Adipocyte (in vitro differentiated cells): Measurements from ENCODE around the gene AP3D1.

Experiments
- DNase-seq: peaks from one replicate; pipeline ENCODE4 v3.0.0-alpha.2; 2015; ENCODE audit warnings: low read depth
- H3K27me3 ChIP-seq: replicated peaks from 2 replicates; pipeline ENCODE4 v1.7.0; 2013; ENCODE audit warnings: mild to moderate bottlenecking, low read length, moderate library complexity; ENCODE audit not compliant: control insufficient read depth, insufficient read depth
- H3K36me3 ChIP-seq: 2 replicates; pipeline ENCODE4 v1.7.0; 2013; ENCODE audit warnings: low read length, mild to moderate bottlenecking, moderate library complexity; ENCODE audit not compliant: control insufficient read depth, insufficient read depth, severe bottlenecking
- H3K4me1 ChIP-seq: 2 replicates; pipeline ENCODE4 v1.7.0; 2013; ENCODE audit warnings: mild to moderate bottlenecking, low read length, moderate library complexity; ENCODE audit not compliant: control insufficient read depth, insufficient read depth
- H3K4me3 ChIP-seq: 2 replicates; pipeline ENCODE4 v1.7.0; 2013; ENCODE audit warnings: mild to moderate bottlenecking, low read length, moderate library complexity
- H3K9ac ChIP-seq: 2 replicates; pipeline ENCODE4 v1.7.0; 2013; ENCODE audit warnings: mild to moderate bottlenecking, low read length, moderate library complexity
- H3K9me3 ChIP-seq: 2 replicates; pipeline ENCODE4 v1.7.0; 2013; ENCODE audit warnings: mild to moderate bottlenecking, low read length, moderate library complexity; ENCODE audit not compliant: control insufficient read depth

Gene AP3D1

GRCh38 chr19:2113439-2114211 is 37.7 kb downstream of the AP3D1 start:
- H3K36me3 ChIP-seq = peaks cover 98% of the 10 kb centered on the region
- H3K4me1 ChIP-seq = no peaks in the 10 kb centered on the region
- no peak overlapping the region for H3K9ac ChIP-seq
- no peak overlapping the region for H3K4me3 ChIP-seq
- H3K9me3 ChIP-seq = no peaks in the 10 kb centered on the region
- H3K27me3 ChIP-seq = no peaks in the 10 kb centered on the region
- DNase-seq = no peak

GRCh38 chr19:2112516-2113320 is 38.6 kb downstream of the AP3D1 start:
- no peaks in the 10 kb centered on the region for H3K4me1 ChIP-seq
- no peak for DNase-seq
- no peak overlapping the region for H3K9ac ChIP-seq
- no peak overlapping the region for H3K4me3 ChIP-seq
- no peaks in the 10 kb centered on the region for H3K27me3 ChIP-seq
- no peaks in the 10 kb centered on the region for H3K9me3 ChIP-seq
- peaks cover 98% of the 10 kb centered on the region for H3K36me3 ChIP-seq

- H3K27me3 ChIP-seq = no peaks in the 10 kb centered on the region
- no peak overlapping the region for H3K9ac ChIP-seq
- DNase-seq = no peak
- H3K36me3 ChIP-seq = peaks cover 95% of the 10 kb centered on the region
- no peaks in the 10 kb centered on the region for H3K4me1 ChIP-seq
- H3K4me3 ChIP-seq = no peak overlapping the region
- H3K9me3 ChIP-seq = no peaks in the 10 kb centered on the region
Observed at GRCh38 chr19:2111886-2112285, 39.5 kb downstream of the AP3D1 start.

GRCh38 chr19:2111425-2111824 is 39.9 kb downstream of the AP3D1 start:
- Histone ChIP-seq H3K36me3 (peaks cover 95% of the 10 kb centered on the region), H3K27me3 (no peaks in the 10 kb centered on the region), H3K4me3 (no peak overlapping the region), H3K9me3 (no peaks in the 10 kb centered on the region), H3K9ac (no peak overlapping the region), H3K4me1 (no peaks in the 10 kb centered on the region)
- no peak for DNase-seq

- Histone ChIP-seq H3K9me3 (no peaks in the 10 kb centered on the region), H3K9ac (no peak overlapping the region), H3K36me3 (peaks cover 95% of the 10 kb centered on the region), H3K27me3 (no peaks in the 10 kb centered on the region), H3K4me3 (no peak overlapping the region), H3K4me1 (no peaks in the 10 kb centered on the region)
- DNase-seq = no peak
Observed at GRCh38 chr19:2110822-2111221, 40.5 kb downstream of the AP3D1 start.

GRCh38 chr19:2109046-2109864 is 42.1 kb downstream of the AP3D1 start:
- H3K4me1 ChIP-seq = no peaks in the 10 kb centered on the region
- no peaks in the 10 kb centered on the region for H3K9me3 ChIP-seq
- no peak for DNase-seq
- no peak overlapping the region for H3K9ac ChIP-seq
- no peaks in the 10 kb centered on the region for H3K27me3 ChIP-seq
- H3K36me3 ChIP-seq = peaks cover 91% of the 10 kb centered on the region
- H3K4me3 ChIP-seq = no peak overlapping the region

GRCh38 chr19:2108251-2109016 is 42.9 kb downstream of the AP3D1 start:
- Histone ChIP-seq H3K9me3 (no peaks in the 10 kb centered on the region), H3K4me3 (no peak overlapping the region), H3K9ac (no peak overlapping the region), H3K4me1 (no peaks in the 10 kb centered on the region), H3K36me3 (peaks cover 88% of the 10 kb centered on the region), H3K27me3 (no peaks in the 10 kb centered on the region)
- no peak for DNase-seq

GRCh38 chr19:2103045-2103707 is 48.2 kb downstream of the AP3D1 start:
- peaks cover 72% of the 10 kb centered on the region for H3K36me3 ChIP-seq
- H3K9me3 ChIP-seq = no peaks in the 10 kb centered on the region
- H3K9ac ChIP-seq = no peak overlapping the region
- no peaks in the 10 kb centered on the region for H3K4me1 ChIP-seq
- DNase-seq = no peak
- no peak overlapping the region for H3K4me3 ChIP-seq
- no peaks in the 10 kb centered on the region for H3K27me3 ChIP-seq

GRCh38 chr19:2101417-2102335 is 49.7 kb downstream of the AP3D1 start:
- no peak overlapping the region for H3K4me3 ChIP-seq

GRCh38 chr19:2100719-2101061 is 50.7 kb downstream of the AP3D1 start:
- Histone ChIP-seq H3K36me3 (peaks cover 50% of the 10 kb centered on the region), H3K4me3 (no peak overlapping the region), H3K9me3 (no peaks in the 10 kb centered on the region), H3K4me1 (peaks cover 7% of the 10 kb centered on the region), H3K27me3 (no peaks in the 10 kb centered on the region), H3K9ac (no peak overlapping the region)
- DNase-seq = no peak

More at GRCh38 chr19:2101417-2102335, 49.7 kb downstream of the AP3D1 start:
- Histone ChIP-seq H3K4me1 (peaks cover 7% of the 10 kb centered on the region), H3K36me3 (peaks cover 60% of the 10 kb centered on the region), H3K27me3 (no peaks in the 10 kb centered on the region), H3K9ac (no peak overlapping the region), H3K9me3 (no peaks in the 10 kb centered on the region)
- DNase-seq = no peak
